Smooth muscle cell (in vitro differentiated cells): ENCODE data around the gene CORO2A. TPM values are rescaled to one million over a fixed set of nuclear protein-coding genes. Genes with fewer than 3 reads are reported as not detected.

Source experiments
- DNase-seq: peaks from one replicate; lab custom pipeline; 2025; ENCODE audit not compliant: unreplicated experiment; lab: John Stamatoyannopoulos, UW
- H2AFZ ChIP-seq: fragments of 200-600 bp; sonication (generic); 2 replicates; pipeline ENCODE4 v1.6.0; 2016; ENCODE audit warnings: antibody characterized with exemption, low read depth, mild to moderate bottlenecking
- H3F3A ChIP-seq: fragments of 200-600 bp; sonication (generic); 2 replicates; pipeline ENCODE4 v1.6.0; 2017; ENCODE audit warnings: antibody characterized with exemption, low read depth
- H3K27ac ChIP-seq: fragments of 200-600 bp; sonication (generic); 2 replicates; pipeline ENCODE4 v1.5.1; 2016; ENCODE audit warnings: low read depth, mild to moderate bottlenecking
- H3K27me3 ChIP-seq: fragments of 200-600 bp; sonication (generic); 2 replicates; pipeline ENCODE4 v1.6.1; 2016; ENCODE audit warnings: low read depth, mild to moderate bottlenecking
- H3K36me3 ChIP-seq: fragments of 200-600 bp; sonication (generic); 2 replicates; pipeline ENCODE4 v1.5.1; 2016; ENCODE audit warnings: low read depth
- H3K4me1 ChIP-seq: fragments of 200-600 bp; sonication (generic); 2 replicates; pipeline ENCODE4 v1.5.1; 2016; ENCODE audit warnings: low read depth
- H3K4me2 ChIP-seq: fragments of 200-600 bp; sonication (generic); 2 replicates; pipeline ENCODE4 v1.6.0; 2016; ENCODE audit warnings: mild to moderate bottlenecking
- H3K4me3 ChIP-seq: fragments of 200-600 bp; sonication (generic); 2 replicates; pipeline ENCODE4 v1.5.1; 2016; ENCODE audit warnings: mild to moderate bottlenecking
- H3K79me2 ChIP-seq: fragments of 200-600 bp; sonication (generic); 2 replicates; pipeline ENCODE4 v1.6.0; 2016; ENCODE audit warnings: low read depth, mild to moderate bottlenecking
- H3K9ac ChIP-seq: fragments of 200-600 bp; sonication (generic); 2 replicates; pipeline ENCODE4 v1.6.0; 2016; ENCODE audit warnings: low read depth
- H3K9me3 ChIP-seq: fragments of 200-600 bp; sonication (generic); replicated peaks from 2 replicates; pipeline ENCODE4 v1.5.1; 2016; ENCODE audit warnings: low read depth
- H4K20me1 ChIP-seq: fragments of 200-600 bp; sonication (generic); 2 replicates; pipeline ENCODE4 v1.6.0; 2016; ENCODE audit warnings: low read depth
- WGBS: methylation state at CpG from one replicate; pipeline ENCODE4 v1.1.7; 2016; ENCODE audit warnings: low lambda C conversion rate; 5-methylcytosine and 5-hydroxymethylcytosine counted together
- polyA plus RNA-seq: library from polyadenylated mRNA; unstranded; fragments of >200 nt; fragmentation: Nextera tagmentation; extraction: Ambion mirVana; gene quantifications from 2 replicates; pipeline ENCODE4 v1.2.1, GENCODE V29; 2016
- total RNA-seq: library from RNA; depleted of rRNA; stranded (reverse); fragments of >200 nt; gene quantifications from 2 replicates; pipeline ENCODE4 v1.2.3, GENCODE V29; 2014
- TF ChIP-seq, protein P1 (sequence below): fragments of 200-600 bp; sonication (generic); IDR thresholded peaks from 2 replicates; pipeline ENCODE4 v1.5.1; 2017; ENCODE audit warnings: borderline replicate concordance, mild to moderate bottlenecking, antibody characterized with exemption; ENCODE audit not compliant: insufficient read depth, poor library complexity, severe bottlenecking

The CORO2A gene
- total and polyA plus RNA-seq, 2 experiments from 2014 or later: 4.7 to 5.8 TPM

DNA sequence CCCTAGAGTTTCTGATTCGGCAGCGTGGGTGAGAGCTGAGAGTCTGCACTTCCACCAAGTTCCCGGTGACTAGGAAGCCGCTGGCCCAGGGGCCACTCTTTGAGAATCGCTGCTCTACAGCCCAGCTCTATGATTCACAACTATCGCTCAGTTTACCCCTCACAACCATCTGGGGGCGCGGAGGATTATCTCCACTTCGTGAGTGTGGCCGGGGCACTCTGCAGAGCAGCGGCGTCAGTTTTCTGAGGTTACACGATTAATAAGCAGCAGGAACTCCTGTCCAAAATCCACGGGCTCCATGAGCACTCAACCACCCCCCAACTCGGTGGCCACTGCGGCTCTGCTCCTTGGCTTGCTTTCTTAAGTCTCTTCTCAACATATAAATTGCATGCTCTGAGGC, 19.3 kb downstream of the CORO2A start:
- Histone ChIP-seq H3K9ac (no peak overlapping the region), H3K79me2 (no peaks in the 10 kb centered on the region), H3K27ac (no peak overlapping the region), H3K4me1 (peaks cover 13% of the 10 kb centered on the region), H3F3A (no peaks in the 10 kb centered on the region), H3K9me3 (no peaks in the 10 kb centered on the region), H4K20me1 (no peaks in the 10 kb centered on the region), H3K36me3 (no peaks in the 10 kb centered on the region), H3K4me2 (no peak overlapping the region), H2AFZ (no peak overlapping the region), H3K4me3 (no peak overlapping the region), H3K27me3 (no peaks in the 10 kb centered on the region)
- TF ChIP-seq, protein P1, sequence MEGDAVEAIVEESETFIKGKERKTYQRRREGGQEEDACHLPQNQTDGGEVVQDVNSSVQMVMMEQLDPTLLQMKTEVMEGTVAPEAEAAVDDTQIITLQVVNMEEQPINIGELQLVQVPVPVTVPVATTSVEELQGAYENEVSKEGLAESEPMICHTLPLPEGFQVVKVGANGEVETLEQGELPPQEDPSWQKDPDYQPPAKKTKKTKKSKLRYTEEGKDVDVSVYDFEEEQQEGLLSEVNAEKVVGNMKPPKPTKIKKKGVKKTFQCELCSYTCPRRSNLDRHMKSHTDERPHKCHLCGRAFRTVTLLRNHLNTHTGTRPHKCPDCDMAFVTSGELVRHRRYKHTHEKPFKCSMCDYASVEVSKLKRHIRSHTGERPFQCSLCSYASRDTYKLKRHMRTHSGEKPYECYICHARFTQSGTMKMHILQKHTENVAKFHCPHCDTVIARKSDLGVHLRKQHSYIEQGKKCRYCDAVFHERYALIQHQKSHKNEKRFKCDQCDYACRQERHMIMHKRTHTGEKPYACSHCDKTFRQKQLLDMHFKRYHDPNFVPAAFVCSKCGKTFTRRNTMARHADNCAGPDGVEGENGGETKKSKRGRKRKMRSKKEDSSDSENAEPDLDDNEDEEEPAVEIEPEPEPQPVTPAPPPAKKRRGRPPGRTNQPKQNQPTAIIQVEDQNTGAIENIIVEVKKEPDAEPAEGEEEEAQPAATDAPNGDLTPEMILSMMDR: no peak
- 82% methylated on average over 16 of the region's 16 CpGs for WGBS
- no peak for DNase-seq

DNA sequence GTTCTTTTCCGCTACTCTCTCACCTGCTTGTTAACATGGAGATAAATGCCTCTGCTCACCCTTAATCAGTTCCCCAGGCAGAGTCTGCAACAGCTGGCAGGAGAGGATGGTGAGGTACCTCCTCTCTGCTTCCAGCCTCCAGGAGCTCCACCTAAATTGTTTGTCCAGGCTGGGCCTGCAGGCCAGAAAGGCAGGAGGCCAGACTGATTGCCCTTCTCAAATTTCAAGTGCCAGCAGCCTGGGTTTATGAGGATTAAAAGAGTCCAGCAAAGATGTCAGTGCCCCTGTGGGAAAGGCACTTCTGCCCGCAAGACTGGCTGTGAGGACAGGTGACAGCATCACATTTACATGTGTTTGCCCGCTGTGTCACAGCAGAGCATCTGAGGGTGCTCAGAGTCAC, 19.8 kb downstream of the CORO2A start:
- H3K4me1 ChIP-seq: peaks cover 13% of the 10 kb centered on the region
- no peak overlapping the region for H3K4me2 ChIP-seq
- no peaks in the 10 kb centered on the region for H4K20me1 ChIP-seq
- no peak overlapping the region for H3K9ac ChIP-seq
- no peaks in the 10 kb centered on the region for H3K36me3 ChIP-seq
- H3K27me3 ChIP-seq: no peaks in the 10 kb centered on the region
- TF ChIP-seq, protein P1: no peak
- H3F3A ChIP-seq: no peaks in the 10 kb centered on the region
- no peak overlapping the region for H2AFZ ChIP-seq
- no peak overlapping the region for H3K4me3 ChIP-seq
- DNase-seq: no peak
- H3K27ac ChIP-seq: no peak overlapping the region
- whole genome bisulfite sequencing: 74% methylated on average over 3 of the region's 3 CpGs
- no peaks in the 10 kb centered on the region for H3K79me2 ChIP-seq
- no peaks in the 10 kb centered on the region for H3K9me3 ChIP-seq

DNA sequence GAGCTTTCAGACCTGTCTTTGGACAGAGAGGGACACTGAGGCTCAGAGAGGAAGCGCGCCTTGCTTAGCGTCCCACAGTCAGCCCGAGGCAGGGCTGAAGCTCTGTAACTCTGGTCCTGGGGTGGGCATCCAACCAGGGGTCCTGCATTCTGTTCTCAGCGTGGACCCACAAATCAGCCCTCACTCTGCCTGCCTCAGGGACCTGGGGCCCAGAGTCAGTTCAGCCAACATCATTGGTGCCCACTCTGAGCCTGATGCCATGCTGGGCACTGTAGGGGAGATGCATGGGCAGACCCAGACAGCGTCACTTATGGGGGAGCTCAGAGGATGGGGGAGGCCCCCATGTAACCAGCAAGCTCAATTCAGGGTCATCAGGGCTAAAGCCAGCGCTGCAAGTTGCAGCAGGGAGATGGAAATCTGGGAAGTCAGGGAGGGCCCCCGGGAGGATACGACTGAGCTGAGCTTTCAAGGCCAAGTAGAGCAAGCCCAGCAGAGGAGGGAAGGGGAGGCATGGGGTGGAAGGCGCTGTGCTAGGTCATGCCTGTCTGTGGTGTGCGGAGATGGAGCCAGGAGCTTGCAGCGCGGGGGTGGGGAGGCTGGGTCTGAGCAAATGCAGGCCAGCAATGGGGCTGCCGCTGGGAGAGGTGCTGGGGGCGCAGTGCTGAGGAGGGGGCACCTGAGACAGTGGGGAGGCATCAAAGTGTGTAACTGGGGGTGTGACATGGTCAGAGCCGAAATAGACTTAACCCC, 21.1 kb downstream of the CORO2A start:
- H3K27ac ChIP-seq: no peak overlapping the region

More for the DNA sequence above, 21.1 kb downstream of the CORO2A start:
- H2AFZ ChIP-seq: no peak overlapping the region
- peaks cover 13% of the 10 kb centered on the region for H3K4me1 ChIP-seq
- no peak overlapping the region for H3K4me2 ChIP-seq
- H3K79me2 ChIP-seq: no peaks in the 10 kb centered on the region
- TF ChIP-seq, protein P1: no peak
- no peaks in the 10 kb centered on the region for H3K36me3 ChIP-seq
- H3K9me3 ChIP-seq: no peaks in the 10 kb centered on the region
- H3K27me3 ChIP-seq: no peaks in the 10 kb centered on the region
- no peaks in the 10 kb centered on the region for H3F3A ChIP-seq
- H3K9ac ChIP-seq: no peak overlapping the region
- H3K4me3 ChIP-seq: no peak overlapping the region
- 64% methylated on average over 16 of the region's 16 CpGs for WGBS
- DNase-seq: no peak
- H4K20me1 ChIP-seq: no peaks in the 10 kb centered on the region
